ENCODE measurements around the gene PNRC2. TPM values are rescaled to one million over a fixed set of nuclear protein-coding genes. Genes with fewer than 3 reads are reported as not detected.

PNRC2 gene
- total and polyA plus RNA-seq, 2 donors (not counting 3 experiments of a cell fraction or from before 2014, with no cell fraction given) = 70.2 to 77.8 TPM

DNA sequence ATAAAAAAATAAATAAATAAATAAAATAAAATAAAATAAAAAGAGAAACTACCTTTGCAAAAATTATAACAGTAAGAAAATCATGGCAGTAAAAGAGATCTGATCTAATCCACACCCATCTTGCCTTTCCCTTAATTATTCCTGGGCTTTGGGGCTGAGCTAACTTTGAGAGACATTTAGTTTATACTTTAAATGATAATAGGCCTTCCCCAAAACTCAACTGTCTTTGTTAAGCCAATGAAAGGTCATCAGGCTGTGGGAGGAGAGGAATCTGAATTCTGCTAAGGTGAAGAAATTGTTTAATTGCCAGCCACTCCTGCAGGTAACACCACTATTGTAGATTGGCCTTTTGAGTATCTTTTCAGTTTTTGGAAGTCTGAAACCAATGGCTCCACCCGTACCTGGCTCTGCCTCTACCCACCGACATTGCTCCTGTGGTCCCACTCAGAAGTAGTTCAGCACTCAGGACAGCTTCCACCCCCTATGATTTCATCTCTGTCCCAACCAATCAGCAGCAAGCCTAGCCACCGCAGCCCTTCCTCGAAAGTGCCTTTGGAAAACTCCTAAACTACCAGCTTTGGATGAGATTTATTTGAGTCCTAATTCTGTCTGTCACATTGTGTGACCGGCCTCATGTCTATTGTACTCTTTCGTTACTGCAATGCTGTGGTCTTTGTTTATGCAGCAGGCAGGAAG is 23.0 kb upstream of the PNRC2 start:
- FAIRE-seq (no peak), DNase-seq (ENCODE audit: low read depth, low spot score) (no peak)
- no peaks in the 10 kb centered on the region for H3K9me3 ChIP-seq (replicated peaks; ENCODE audit: control insufficient read depth, insufficient read depth, low read length)
- CTCF ChIA-PET = no interaction called here
- H3K4me2 ChIP-seq (ENCODE audit: insufficient read depth, low read length) = no peak overlapping the region
- POLR2A ChIA-PET = no interaction called here
- H3K27me3 ChIP-seq (ENCODE audit: control insufficient read depth in 2 of 2, insufficient read depth in 2 of 2, low read length in 2 of 2) = peaks cover under 1 to 2% of the 10 kb centered on the region in 2 experiments
- H3K9me1 ChIP-seq (replicated peaks; ENCODE audit: control insufficient read depth, extremely low read depth, insufficient read depth, low read length) = no peaks in the 10 kb centered on the region
- no peak overlapping the region for H2AFZ ChIP-seq (ENCODE audit: low read depth, low read length)
- intact Hi-C loops (cut with micrococcal nuclease) = no loop called here
- no peaks in the 10 kb centered on the region for H3K79me2 ChIP-seq (ENCODE audit: control insufficient read depth, insufficient read depth, low read length)
- BruUV-seq (replicated peaks) = no TSS peak
- no peaks in the 10 kb centered on the region for H4K20me1 ChIP-seq (replicated peaks; ENCODE audit: control insufficient read depth, extremely low read depth, insufficient read depth, low read length)
- H3K4me3 ChIP-seq (replicated peaks in 1 of 3; ENCODE audit: insufficient read depth in 1 of 3, low read depth in 1 of 3, low read length in 3 of 3) = no peak overlapping the region
- dilution Hi-C loops (cut with MboI; ENCODE audit: extremely low pct_ligation_motif_present, low sequenced_read_pairs) = no loop called here
- H3K27ac ChIP-seq (ENCODE audit: insufficient read depth, low read depth, low read length) = no peak overlapping the region
- TF ChIP-seq FOS (IDR thresholded peaks at IDR 0.05; ENCODE audit: borderline replicate concordance, insufficient read depth, low read length) (no peak), EZH2 (IDR thresholded peaks at IDR 0.05; ENCODE audit: borderline replicate concordance, low read depth, low read length, severe bottlenecking) (no peak), MYC (IDR thresholded peaks at IDR 0.05; ENCODE audit: low read depth, low read length) (no peak)
- H3K4me1 ChIP-seq (ENCODE audit: control insufficient read depth, extremely low read depth, insufficient read depth, low read length) = no peaks in the 10 kb centered on the region
- H3K36me3 ChIP-seq (ENCODE audit: control insufficient read depth in 2 of 2, extremely low read depth in 1 of 2, insufficient read depth in 2 of 2, low read length in 2 of 2) = no peaks in the 10 kb centered on the region
- no peak overlapping the region for H3K9ac ChIP-seq (replicated peaks; ENCODE audit: extremely low read depth, insufficient read depth, low read length)

DNA sequence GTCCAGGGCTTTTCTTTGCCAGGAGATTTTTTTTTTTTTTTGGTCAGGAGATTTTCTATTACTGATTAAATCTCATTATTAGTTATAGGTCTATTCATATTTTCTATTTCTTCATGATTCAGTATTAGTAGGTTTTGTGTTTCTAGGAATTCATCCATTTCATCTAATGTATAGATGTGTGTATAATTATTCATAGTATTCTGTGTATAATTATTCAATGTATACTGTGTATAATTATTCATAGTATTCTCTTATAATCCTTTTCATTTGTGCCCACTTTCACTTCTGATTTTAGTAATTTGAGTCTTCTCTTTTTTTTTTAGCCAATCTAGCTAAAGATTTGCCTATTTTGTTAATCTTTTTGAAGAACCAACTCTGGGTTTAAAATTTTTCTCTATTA is 12.3 kb upstream of the PNRC2 start:
- H3K4me3 ChIP-seq (replicated peaks in 1 of 3; ENCODE audit: insufficient read depth in 1 of 3, low read depth in 1 of 3, low read length in 3 of 3) = no peak overlapping the region
- H3K9ac ChIP-seq (replicated peaks; ENCODE audit: extremely low read depth, insufficient read depth, low read length) = no peak overlapping the region
- no peaks in the 10 kb centered on the region for H3K9me3 ChIP-seq (replicated peaks; ENCODE audit: control insufficient read depth, insufficient read depth, low read length)
- POLR2A ChIA-PET = no interaction called here
- peaks cover 4 to 19% of the 10 kb centered on the region in 2 experiments for H3K27me3 ChIP-seq (ENCODE audit: control insufficient read depth in 2 of 2, insufficient read depth in 2 of 2, low read length in 2 of 2)
- no peak for DNase-seq (ENCODE audit: low read depth, low spot score)
- dilution Hi-C loops (cut with MboI; ENCODE audit: extremely low pct_ligation_motif_present, low sequenced_read_pairs) (no loop called here), intact Hi-C loops (cut with micrococcal nuclease) (loop anchor here (5.0 kb wide), 1 partner anchor 250 kb away; no protein-coding TSS in a partner anchor)
- no peaks in the 10 kb centered on the region for H4K20me1 ChIP-seq (replicated peaks; ENCODE audit: control insufficient read depth, extremely low read depth, insufficient read depth, low read length)
- no TSS peak for BruUV-seq (replicated peaks)
- H3K27ac ChIP-seq (ENCODE audit: insufficient read depth, low read depth, low read length) = no peak overlapping the region
- no peaks in the 10 kb centered on the region for H3K4me1 ChIP-seq (ENCODE audit: control insufficient read depth, extremely low read depth, insufficient read depth, low read length)
- no peaks in the 10 kb centered on the region for H3K79me2 ChIP-seq (ENCODE audit: control insufficient read depth, insufficient read depth, low read length)
- TF ChIP-seq JUN (IDR thresholded peaks at IDR 0.05; ENCODE audit: borderline replicate concordance, insufficient read depth, insufficient read length, low read depth) = no peak
- TF ChIP-seq, protein P1, sequence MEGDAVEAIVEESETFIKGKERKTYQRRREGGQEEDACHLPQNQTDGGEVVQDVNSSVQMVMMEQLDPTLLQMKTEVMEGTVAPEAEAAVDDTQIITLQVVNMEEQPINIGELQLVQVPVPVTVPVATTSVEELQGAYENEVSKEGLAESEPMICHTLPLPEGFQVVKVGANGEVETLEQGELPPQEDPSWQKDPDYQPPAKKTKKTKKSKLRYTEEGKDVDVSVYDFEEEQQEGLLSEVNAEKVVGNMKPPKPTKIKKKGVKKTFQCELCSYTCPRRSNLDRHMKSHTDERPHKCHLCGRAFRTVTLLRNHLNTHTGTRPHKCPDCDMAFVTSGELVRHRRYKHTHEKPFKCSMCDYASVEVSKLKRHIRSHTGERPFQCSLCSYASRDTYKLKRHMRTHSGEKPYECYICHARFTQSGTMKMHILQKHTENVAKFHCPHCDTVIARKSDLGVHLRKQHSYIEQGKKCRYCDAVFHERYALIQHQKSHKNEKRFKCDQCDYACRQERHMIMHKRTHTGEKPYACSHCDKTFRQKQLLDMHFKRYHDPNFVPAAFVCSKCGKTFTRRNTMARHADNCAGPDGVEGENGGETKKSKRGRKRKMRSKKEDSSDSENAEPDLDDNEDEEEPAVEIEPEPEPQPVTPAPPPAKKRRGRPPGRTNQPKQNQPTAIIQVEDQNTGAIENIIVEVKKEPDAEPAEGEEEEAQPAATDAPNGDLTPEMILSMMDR (IDR thresholded peaks at IDR 0.05; ENCODE audit: extremely low read depth in 1 of 2, insufficient read depth in 1 of 2, low read depth in 1 of 2, low read length in 2 of 2) = no peak
- H2AFZ ChIP-seq (ENCODE audit: low read depth, low read length) = no peak overlapping the region
- H3K36me3 ChIP-seq (ENCODE audit: control insufficient read depth in 2 of 2, extremely low read depth in 1 of 2, insufficient read depth in 2 of 2, low read length in 2 of 2) = no peaks in the 10 kb centered on the region
- H3K9me1 ChIP-seq (replicated peaks; ENCODE audit: control insufficient read depth, extremely low read depth, insufficient read depth, low read length) = no peaks in the 10 kb centered on the region
- CTCF ChIA-PET = interaction anchor here (0.6 to 1.8 kb wide), 2 partner anchors 64 to 81 kb away, joined by 3 to 5 read pairs; no protein-coding TSS in a partner anchor
- H3K4me2 ChIP-seq (ENCODE audit: insufficient read depth, low read length) = no peak overlapping the region
- FAIRE-seq = no peak

All from endothelial cell of umbilical vein (primary cell).